ENCODE measurements around the gene EXD3. TPM values are rescaled to one million over a fixed set of nuclear protein-coding genes. Genes with fewer than 3 reads are reported as not detected.
A peak's percentile ranks its signal among the peaks of the same experiment; 100 is the strongest.

The EXD3 gene
- total and polyA plus RNA-seq, 2 of the 13 experiments (the other 11 are each of a cell fraction or from before 2014, with no cell fraction given) = 2.7 to 4.8 TPM

GRCh38 chr9:137462986-137463930 is 40.3 kb upstream of the EXD3 start (continued):
- TF ChIP-seq ZNF747 (CRISPR knock-in tag; IDR thresholded peaks at IDR 0.05; ENCODE audit: borderline replicate concordance) = no peak; the same call in none of the 2 replicates
- no peak for TF ChIP-seq NFYB (CRISPR knock-in tag; IDR thresholded peaks at IDR 0.05)
- 0 out of 2 replicates have a peak, but pooled peaks have one; percentile 25 for TF ChIP-seq NRL (CRISPR knock-in tag; IDR thresholded peaks at IDR 0.05; ENCODE audit: borderline replicate concordance)
- TF ChIP-seq, protein P1, sequence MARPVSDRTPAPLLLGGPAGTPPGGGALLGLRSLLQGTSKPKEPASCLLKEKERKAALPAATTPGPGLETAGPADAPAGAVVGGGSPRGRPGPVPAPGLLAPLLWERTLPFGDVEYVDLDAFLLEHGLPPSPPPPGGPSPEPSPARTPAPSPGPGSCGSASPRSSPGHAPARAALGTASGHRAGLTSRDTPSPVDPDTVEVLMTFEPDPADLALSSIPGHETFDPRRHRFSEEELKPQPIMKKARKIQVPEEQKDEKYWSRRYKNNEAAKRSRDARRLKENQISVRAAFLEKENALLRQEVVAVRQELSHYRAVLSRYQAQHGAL (CRISPR knock-in tag; IDR thresholded peaks at IDR 0.05; ENCODE audit: not compliant biosample characterization) = no peak
- TF ChIP-seq ARHGAP35 (CRISPR knock-in tag; IDR thresholded peaks at IDR 0.05; ENCODE audit: borderline replicate concordance) = peak; percentile 51; the same call in 1 of the 2 replicates
- TF ChIP-seq MIXL1 (CRISPR knock-in tag; IDR thresholded peaks at IDR 0.05) = peak; percentile 9; the same call in 1 of the 2 replicates
- peak; percentile 61 for TF ChIP-seq ZNF883 (CRISPR knock-in tag; IDR thresholded peaks at IDR 0.05; ENCODE audit: not compliant biosample characterization)
- no peak for TF ChIP-seq ZNF10 (CRISPR knock-in tag; IDR thresholded peaks at IDR 0.05; ENCODE audit: borderline replicate concordance, low read depth)
- 0 out of 2 replicates have a peak, but pooled peaks have one; percentile 34 for TF ChIP-seq ZBTB34 (CRISPR knock-in tag; IDR thresholded peaks at IDR 0.05)
- peak; percentile 79; the same call in 1 of the 2 replicates for TF ChIP-seq HIC2 (CRISPR knock-in tag; IDR thresholded peaks at IDR 0.05; ENCODE audit: low read depth)
- peak; percentile 52; the same call in 1 of the 2 replicates for TF ChIP-seq GATAD2A (CRISPR knock-in tag; IDR thresholded peaks at IDR 0.05)
- TF ChIP-seq NCOA2 (CRISPR knock-in tag; IDR thresholded peaks at IDR 0.05) = no peak
- no peak for TF ChIP-seq SRF (IDR thresholded peaks at IDR 0.05; ENCODE audit: low read depth, low read length)
- no peak for TF ChIP-seq RXRA (CRISPR knock-in tag; IDR thresholded peaks at IDR 0.05)
- peak; percentile 54; the same call in 1 of the 2 replicates for TF ChIP-seq FOXO1 (CRISPR knock-in tag; IDR thresholded peaks at IDR 0.05)
- TF ChIP-seq, protein P2, sequence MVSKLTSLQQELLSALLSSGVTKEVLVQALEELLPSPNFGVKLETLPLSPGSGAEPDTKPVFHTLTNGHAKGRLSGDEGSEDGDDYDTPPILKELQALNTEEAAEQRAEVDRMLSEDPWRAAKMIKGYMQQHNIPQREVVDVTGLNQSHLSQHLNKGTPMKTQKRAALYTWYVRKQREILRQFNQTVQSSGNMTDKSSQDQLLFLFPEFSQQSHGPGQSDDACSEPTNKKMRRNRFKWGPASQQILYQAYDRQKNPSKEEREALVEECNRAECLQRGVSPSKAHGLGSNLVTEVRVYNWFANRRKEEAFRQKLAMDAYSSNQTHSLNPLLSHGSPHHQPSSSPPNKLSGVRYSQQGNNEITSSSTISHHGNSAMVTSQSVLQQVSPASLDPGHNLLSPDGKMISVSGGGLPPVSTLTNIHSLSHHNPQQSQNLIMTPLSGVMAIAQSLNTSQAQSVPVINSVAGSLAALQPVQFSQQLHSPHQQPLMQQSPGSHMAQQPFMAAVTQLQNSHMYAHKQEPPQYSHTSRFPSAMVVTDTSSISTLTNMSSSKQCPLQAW (CRISPR knock-in tag; IDR thresholded peaks at IDR 0.05) = peak; percentile 92
- peak; percentile 69 for TF ChIP-seq ZNF414 (CRISPR knock-in tag; IDR thresholded peaks at IDR 0.05)
- TF ChIP-seq ZNF709 (CRISPR knock-in tag; IDR thresholded peaks at IDR 0.05) = peak; percentile 89
- 0 out of 2 replicates have a peak, but pooled peaks have one; percentile 53 for TF ChIP-seq ZNF335 (CRISPR knock-in tag; IDR thresholded peaks at IDR 0.05)
- 0 out of 2 replicates have a peak, but pooled peaks have one; percentile 24 for TF ChIP-seq ZNF800 (CRISPR knock-in tag; IDR thresholded peaks at IDR 0.05)
